Activated CD8-positive, alpha-beta memory T cell treated with anti-CD3 and anti-CD28 coated beads for 36 hours (primary cell): ENCODE measurements around the gene TSPY10. TPM values are rescaled to one million over a fixed set of nuclear protein-coding genes. Genes with fewer than 3 reads are reported as not detected.
"Not testable (repeated sequence)": the region's sequence is repeated elsewhere in the genome, so short reads cannot be mapped to it uniquely, and the experiment has no call there.

Experiments
- CTCF ChIA-PET: fragments of 350-600 bp; sonication (Branson Sonifier 250); formaldehyde crosslinking; loops from one replicate; lab custom pipeline; 2021; ENCODE audit warnings: antibody characterized with exemption; lab: Charles Lee
- POLR2A ChIA-PET: fragments of 350-600 bp; sonication (Branson Sonifier 250); formaldehyde crosslinking; loops from one replicate; lab custom pipeline; 2021; ENCODE audit warnings: antibody characterized with exemption; lab: Charles Lee
- total RNA-seq, 2 experiments: library from RNA; stranded (reverse); gene quantifications; one replicate each; pipeline ENCODE4 v1.2.3, GENCODE V29; 2021

TSPY10 gene, protein sequence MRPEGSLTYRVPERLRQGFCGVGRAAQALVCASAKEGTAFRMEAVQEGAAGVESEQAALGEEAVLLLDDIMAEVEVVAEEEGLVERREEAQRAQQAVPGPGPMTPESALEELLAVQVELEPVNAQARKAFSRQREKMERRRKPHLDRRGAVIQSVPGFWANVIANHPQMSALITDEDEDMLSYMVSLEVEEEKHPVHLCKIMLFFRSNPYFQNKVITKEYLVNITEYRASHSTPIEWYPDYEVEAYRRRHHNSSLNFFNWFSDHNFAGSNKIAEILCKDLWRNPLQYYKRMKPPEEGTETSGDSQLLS
- not detected for total RNA-seq

DNA sequence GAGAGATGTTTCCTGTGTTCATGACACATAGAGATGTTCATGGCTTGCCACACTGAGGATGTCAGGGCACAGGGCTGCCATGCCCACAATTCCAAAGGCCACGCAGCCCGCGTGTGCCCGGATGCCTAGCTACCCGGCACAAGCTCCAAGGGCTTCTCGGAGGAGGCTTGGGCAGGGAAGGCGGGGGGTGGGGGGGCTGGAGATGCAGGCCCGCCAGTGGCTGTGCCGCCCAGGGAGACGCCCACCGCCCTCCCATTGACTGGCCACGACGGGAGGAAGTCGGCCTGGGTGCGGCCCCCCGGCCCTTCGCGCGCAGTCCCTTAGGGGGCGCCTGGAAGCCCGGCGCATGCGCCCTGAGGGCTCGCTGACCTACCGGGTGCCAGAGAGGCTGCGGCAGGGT is at the start of gene TSPY10:
TSS of gene TSPY10 (plus strand) at position 301 of the 400 bp plus-strand sequence. CDS start at position 347, 46 bp downstream.
- CTCF ChIA-PET, POLR2A ChIA-PET: not testable (repeated sequence)

DNA sequence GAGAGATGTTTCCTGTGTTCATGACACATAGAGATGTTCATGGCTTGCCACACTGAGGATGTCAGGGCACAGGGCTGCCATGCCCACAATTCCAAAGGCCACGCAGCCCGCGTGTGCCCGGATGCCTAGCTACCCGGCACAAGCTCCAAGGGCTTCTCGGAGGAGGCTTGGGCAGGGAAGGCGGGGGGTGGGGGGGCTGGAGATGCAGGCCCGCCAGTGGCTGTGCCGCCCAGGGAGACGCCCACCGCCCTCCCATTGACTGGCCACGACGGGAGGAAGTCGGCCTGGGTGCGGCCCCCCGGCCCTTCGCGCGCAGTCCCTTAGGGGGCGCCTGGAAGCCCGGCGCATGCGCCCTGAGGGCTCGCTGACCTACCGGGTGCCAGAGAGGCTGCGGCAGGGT is 40.7 kb upstream of the TSPY10 start, which contains the start of gene TSPY9:
TSS of gene TSPY9 (plus strand) at position 301 of the 400 bp plus-strand sequence. CDS start at position 347, 46 bp downstream.
- POLR2A ChIA-PET, CTCF ChIA-PET: not testable (repeated sequence)

DNA sequence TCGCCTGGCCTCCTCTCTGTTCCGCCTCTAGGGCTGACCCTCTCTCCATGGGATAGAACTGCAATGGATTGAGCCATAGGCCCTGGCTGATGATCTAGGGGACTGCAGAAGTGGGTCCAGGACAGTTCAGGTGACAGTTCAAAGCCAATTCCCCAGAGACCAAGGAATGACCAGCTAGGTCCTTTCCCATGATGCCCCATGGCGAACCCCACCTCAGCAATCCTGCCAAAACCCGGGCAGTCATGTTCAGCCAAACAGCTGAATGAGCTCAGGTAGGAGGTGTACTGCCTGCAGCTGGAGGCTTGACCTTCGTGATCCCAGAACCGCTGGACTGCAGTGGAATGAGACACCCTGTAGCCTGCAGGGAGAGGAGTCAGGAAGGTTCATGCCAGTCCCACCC is 23.3 kb upstream of the TSPY10 start:
- POLR2A ChIA-PET, CTCF ChIA-PET: not testable (repeated sequence)

DNA sequence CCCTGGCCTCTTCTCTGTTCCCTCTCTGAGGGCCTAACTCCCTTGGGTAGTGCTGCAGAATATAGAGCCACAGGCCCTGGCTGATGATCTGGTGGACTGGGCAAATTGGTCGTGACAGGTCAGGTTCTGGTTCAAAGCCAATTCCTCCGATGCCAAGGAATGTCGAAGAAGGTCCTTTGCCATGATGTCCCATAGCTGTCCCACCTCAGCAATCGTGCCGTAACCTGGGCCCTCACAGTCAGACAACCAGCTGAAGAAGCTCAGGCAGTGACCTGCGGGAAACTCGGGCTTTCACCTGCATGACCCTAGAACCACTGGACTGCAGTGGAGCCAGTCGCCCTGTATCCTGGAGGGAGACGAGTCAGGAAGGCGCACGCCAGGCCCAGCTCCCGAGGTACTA is 11.4 kb upstream of the TSPY10 start:
- CTCF ChIA-PET, POLR2A ChIA-PET: not testable (repeated sequence)

Other genes starting within 250 kb of the TSPY10 start
- gene TSPY4, start 190.4 kb upstream of the TSPY10 start, total RNA-seq: not detected
- not detected for gene TSPY8, start 170.1 kb upstream of the TSPY10 start, total RNA-seq
- gene TSPY3, start 129.5 kb upstream of the TSPY10 start, total RNA-seq: not detected
- gene TSPY1, start 60.9 kb upstream of the TSPY10 start, total RNA-seq: not detected
- not detected for gene TSPY9, start 40.6 kb upstream of the TSPY10 start, total RNA-seq